Dermis blood vessel endothelial cell (primary cell): Measurements from ENCODE around the gene KRTAP5-8. TPM values are rescaled to one million over a fixed set of nuclear protein-coding genes. Genes with fewer than 3 reads are reported as not detected.
"Not testable (repeated sequence)": the region's sequence is repeated elsewhere in the genome, so short reads cannot be mapped to it uniquely, and the experiment has no call there.

Source experiments
- DNase-seq: peaks from one replicate; pipeline ENCODE4 v3.0.0; 2010
- total RNA-seq: library from RNA; depleted of rRNA; stranded (reverse); fragments of >200 nt; gene quantifications from 2 replicates; pipeline ENCODE4 v1.2.3, GENCODE V29; 2014

KRTAP5-8 gene
- total RNA-seq, 1 donor from 2014 or later: not detected

GRCh38 chr11:71575723-71576424 is 38.0 kb downstream of the KRTAP5-8 start:
- DNase-seq: no peak

- DNase-seq: not testable (repeated sequence)
These were observed 39.1 kb downstream of the KRTAP5-8 start for GRCh38 chr11:71576688-71577465.

GRCh38 chr11:71577469-71578004 is 39.7 kb downstream of the KRTAP5-8 start:
- DNase-seq: no peak

GRCh38 chr11:71579513-71579912 is 41.7 kb downstream of the KRTAP5-8 start:
- not testable (repeated sequence) for DNase-seq

GRCh38 chr11:71580057-71581003 is 42.5 kb downstream of the KRTAP5-8 start:
- peak; percentile 87 for DNase-seq

GRCh38 chr11:71581826-71582225 is 44.0 kb downstream of the KRTAP5-8 start:
- DNase-seq: no peak

- no peak for DNase-seq
These were observed 44.6 kb downstream of the KRTAP5-8 start, which contains the start of gene KRTAP5-11 for GRCh38 chr11:71582309-71582895. Gene KRTAP5-11, minus strand, starts transcription at chr11:71582875. Its CDS starts 38 bp downstream, at chr11:71582837.

GRCh38 chr11:71582969-71583368 is 45.1 kb downstream of the KRTAP5-8 start:
- DNase-seq: not testable (repeated sequence)

- DNase-seq: not testable (repeated sequence)
These were observed 47.8 kb downstream of the KRTAP5-8 start for GRCh38 chr11:71585673-71586072.

GRCh38 chr11:71588314-71588713 is 50.5 kb downstream of the KRTAP5-8 start:
- DNase-seq: not testable (repeated sequence)

Other genes starting within 250 kb of the KRTAP5-8 start
- gene DHCR7, start 89.6 kb upstream of the KRTAP5-8 start, total RNA-seq: 41.9 and 110 TPM in 2 replicates
- gene NADSYN1, start 84.8 kb upstream of the KRTAP5-8 start, total RNA-seq: 92.2 and 128 TPM in 2 replicates
- gene KRTAP5-7, start 10.8 kb upstream of the KRTAP5-8 start, total RNA-seq: not detected in 2 replicates
- not detected in 2 replicates for gene KRTAP5-9, start 10.4 kb downstream of the KRTAP5-8 start, total RNA-seq
- gene KRTAP5-10, start 27.5 kb downstream of the KRTAP5-8 start, total RNA-seq: not detected in 2 replicates
- not detected in 2 replicates for gene KRTAP5-11, start 44.9 kb downstream of the KRTAP5-8 start, total RNA-seq